Muscle layer of colon (tissue), 2 donors: ENCODE results near the gene ECT2.
"Not testable (repeated sequence)": the region's sequence is repeated elsewhere in the genome, so short reads cannot be mapped to it uniquely, and the experiment has no call there.

Experiments used
- H3K27ac ChIP-seq: one replicate; pipeline ENCODE4 v1.7.0; 2013; ENCODE audit warnings: low read depth, mild to moderate bottlenecking, low read length, moderate library complexity
- H3K27me3 ChIP-seq, 2 donors: one replicate each; pipeline ENCODE4 v1.7.0; 2013; ENCODE audit warnings: low read length in 2 of 2, mild to moderate bottlenecking in 2 of 2; ENCODE audit not compliant: insufficient read depth in 2 of 2, control insufficient read depth in 1 of 2
- H3K36me3 ChIP-seq: one replicate; pipeline ENCODE4 v1.7.0; 2013; ENCODE audit warnings: mild to moderate bottlenecking, low read length; ENCODE audit not compliant: insufficient read depth
- H3K4me1 ChIP-seq: one replicate; pipeline ENCODE4 v1.7.0; 2013; ENCODE audit warnings: mild to moderate bottlenecking, low read length; ENCODE audit not compliant: insufficient read depth
- H3K4me3 ChIP-seq, 2 donors: one replicate each; pipeline ENCODE4 v1.7.0; 2013; ENCODE audit warnings: low read length in 2 of 2, low read depth in 1 of 2, mild to moderate bottlenecking in 1 of 2, moderate library complexity in 1 of 2
- H3K9ac ChIP-seq: one replicate; pipeline ENCODE4 v1.7.0; 2013; ENCODE audit warnings: low read length
- H3K9me3 ChIP-seq: one replicate; pipeline ENCODE4 v1.7.0; 2013; ENCODE audit warnings: mild to moderate bottlenecking, low read length
- donor health status: abdominal sarcoma.
- donor health status: Adenocarcinoma of cecum.

The ECT2 gene

GRCh38 chr3:172814738-172815137 is 64.2 kb downstream of the ECT2 start:
- H3K9ac ChIP-seq = no peak overlapping the region
- H3K27me3 ChIP-seq = no peaks in the 10 kb centered on the region
- H3K27ac ChIP-seq = no peak overlapping the region
- H3K4me3 ChIP-seq = no peak overlapping the region
- H3K9me3 ChIP-seq = no peaks in the 10 kb centered on the region
- H3K4me1 ChIP-seq = no peaks in the 10 kb centered on the region
- H3K36me3 ChIP-seq = peaks cover 3% of the 10 kb centered on the region

- Histone ChIP-seq H3K27me3 (no peaks in the 10 kb centered on the region), H3K4me1 (no peaks in the 10 kb centered on the region), H3K9ac (no peak overlapping the region), H3K9me3 (no peaks in the 10 kb centered on the region), H3K27ac (no peak overlapping the region), H3K4me3 (no peak overlapping the region), H3K36me3 (peaks cover 3% of the 10 kb centered on the region)
Measured at GRCh38 chr3:172815857-172816256, 65.3 kb downstream of the ECT2 start.

GRCh38 chr3:172816281-172816680 is 65.8 kb downstream of the ECT2 start:
- Histone ChIP-seq H3K36me3 (peaks cover 3% of the 10 kb centered on the region), H3K27ac (no peak overlapping the region), H3K4me3 (no peak overlapping the region), H3K9me3 (no peaks in the 10 kb centered on the region), H3K4me1 (no peaks in the 10 kb centered on the region), H3K9ac (no peak overlapping the region), H3K27me3 (no peaks in the 10 kb centered on the region)

- Histone ChIP-seq H3K9me3 (no peaks in the 10 kb centered on the region), H3K9ac (no peak overlapping the region), H3K27me3 (no peaks in the 10 kb centered on the region), H3K27ac (no peak overlapping the region), H3K36me3 (peaks cover 3% of the 10 kb centered on the region), H3K4me3 (no peak overlapping the region), H3K4me1 (no peaks in the 10 kb centered on the region)
Measured at GRCh38 chr3:172816968-172817367, 66.4 kb downstream of the ECT2 start.

- H3K36me3 ChIP-seq = peaks cover 3% of the 10 kb centered on the region
- no peaks in the 10 kb centered on the region for H3K9me3 ChIP-seq
Measured at GRCh38 chr3:172820492-172820891, 70.0 kb downstream of the ECT2 start.

GRCh38 chr3:172824229-172824628 is 73.7 kb downstream of the ECT2 start:
- Histone ChIP-seq H3K27ac (no peak overlapping the region), H3K4me1 (no peaks in the 10 kb centered on the region), H3K4me3 (no peak overlapping the region), H3K9me3 (no peaks in the 10 kb centered on the region), H3K36me3 (no peaks in the 10 kb centered on the region), H3K27me3 (no peaks in the 10 kb centered on the region), H3K9ac (no peak overlapping the region)

More at GRCh38 chr3:172820492-172820891, 70.0 kb downstream of the ECT2 start:
- Histone ChIP-seq H3K9ac (no peak overlapping the region), H3K4me1 (no peaks in the 10 kb centered on the region), H3K4me3 (no peak overlapping the region), H3K27ac (no peak overlapping the region), H3K27me3 (no peaks in the 10 kb centered on the region)

- not testable (repeated sequence) for H3K9me3 ChIP-seq, H3K9ac ChIP-seq, H3K27ac ChIP-seq, H3K36me3 ChIP-seq, H3K27me3 ChIP-seq, H3K4me1 ChIP-seq, H3K4me3 ChIP-seq
Measured at GRCh38 chr3:172827231-172827630, 76.7 kb downstream of the ECT2 start.

- no peak overlapping the region for H3K27ac ChIP-seq
- no peaks in the 10 kb centered on the region for H3K27me3 ChIP-seq
- no peak overlapping the region for H3K9ac ChIP-seq
- no peak overlapping the region for H3K4me3 ChIP-seq
- no peaks in the 10 kb centered on the region for H3K9me3 ChIP-seq
- H3K36me3 ChIP-seq = no peaks in the 10 kb centered on the region
- H3K4me1 ChIP-seq = no peaks in the 10 kb centered on the region
Measured at GRCh38 chr3:172832983-172833382, 82.5 kb downstream of the ECT2 start.

- Histone ChIP-seq H3K4me3 (no peak overlapping the region), H3K27ac (no peak overlapping the region), H3K4me1 (no peaks in the 10 kb centered on the region), H3K27me3 (no peaks in the 10 kb centered on the region), H3K9me3 (no peaks in the 10 kb centered on the region), H3K9ac (no peak overlapping the region), H3K36me3 (no peaks in the 10 kb centered on the region)
Measured at GRCh38 chr3:172836390-172836997, 86.0 kb downstream of the ECT2 start.

- no peaks in the 10 kb centered on the region for H3K4me1 ChIP-seq
- no peaks in the 10 kb centered on the region for H3K36me3 ChIP-seq
- H3K27me3 ChIP-seq = no peaks in the 10 kb centered on the region
- H3K9me3 ChIP-seq = no peaks in the 10 kb centered on the region
- no peak overlapping the region for H3K9ac ChIP-seq
- no peak overlapping the region for H3K27ac ChIP-seq
- H3K4me3 ChIP-seq = no peak overlapping the region
Measured at GRCh38 chr3:172839679-172840078, 89.2 kb downstream of the ECT2 start.

- no peak overlapping the region for H3K9ac ChIP-seq
- H3K36me3 ChIP-seq = no peaks in the 10 kb centered on the region
- H3K9me3 ChIP-seq = no peaks in the 10 kb centered on the region
- H3K27ac ChIP-seq = no peak overlapping the region
- no peak overlapping the region for H3K4me3 ChIP-seq
- no peaks in the 10 kb centered on the region for H3K27me3 ChIP-seq
- no peaks in the 10 kb centered on the region for H3K4me1 ChIP-seq
Measured at GRCh38 chr3:172840463-172840862, 89.9 kb downstream of the ECT2 start.

GRCh38 chr3:172840913-172841312 is 90.4 kb downstream of the ECT2 start:
- H3K9me3 ChIP-seq = no peaks in the 10 kb centered on the region
- H3K4me3 ChIP-seq = no peak overlapping the region
- no peak overlapping the region for H3K9ac ChIP-seq
- no peaks in the 10 kb centered on the region for H3K36me3 ChIP-seq
- H3K27ac ChIP-seq = no peak overlapping the region
- H3K27me3 ChIP-seq = no peaks in the 10 kb centered on the region
- no peaks in the 10 kb centered on the region for H3K4me1 ChIP-seq
